Measurements from ENCODE around the gene NOM1.

NOM1 gene

GRCh38 chr7:157016352-157017041, 67.0 kb downstream of the NOM1 start:
- H3K4me3 ChIP-seq (replicated peaks; ENCODE audit: low read depth, low read length) = no peak overlapping the region
- no peak for TF ChIP-seq CTCF (IDR thresholded peaks at IDR 0.05; ENCODE audit: low read depth, low read length, missing control alignments)
- no peak for DNase-seq (ENCODE audit: extremely low read depth, low read depth)

- no peak overlapping the region for H3K4me3 ChIP-seq (replicated peaks; ENCODE audit: low read depth, low read length)
- TF ChIP-seq CTCF (IDR thresholded peaks at IDR 0.05; ENCODE audit: low read depth, low read length, missing control alignments) = no peak
- no peak for DNase-seq (ENCODE audit: extremely low read depth, low read depth)
Measured at GRCh38 chr7:157017149-157017548, 67.6 kb downstream of the NOM1 start.

GRCh38 chr7:157017603-157018327, 68.3 kb downstream of the NOM1 start:
- no peak for DNase-seq (ENCODE audit: extremely low read depth, low read depth)
- no peak overlapping the region for H3K4me3 ChIP-seq (replicated peaks; ENCODE audit: low read depth, low read length)

GRCh38 chr7:157018328-157018996, 69.0 kb downstream of the NOM1 start:
- TF ChIP-seq CTCF (IDR thresholded peaks at IDR 0.05; ENCODE audit: low read depth, low read length, missing control alignments) = no peak
- H3K4me3 ChIP-seq (replicated peaks; ENCODE audit: low read depth, low read length) = no peak overlapping the region
- DNase-seq (ENCODE audit: extremely low read depth, low read depth) = no peak

More at GRCh38 chr7:157017603-157018327, 68.3 kb downstream of the NOM1 start:
- TF ChIP-seq CTCF (IDR thresholded peaks at IDR 0.05; ENCODE audit: low read depth, low read length, missing control alignments) = no peak

- no peak for TF ChIP-seq CTCF (IDR thresholded peaks at IDR 0.05; ENCODE audit: low read depth, low read length, missing control alignments)
- no peak overlapping the region for H3K4me3 ChIP-seq (replicated peaks; ENCODE audit: low read depth, low read length)
- DNase-seq (ENCODE audit: extremely low read depth, low read depth) = no peak
Measured at GRCh38 chr7:157018997-157019608, 69.6 kb downstream of the NOM1 start.

GRCh38 chr7:157019718-157020451, 70.4 kb downstream of the NOM1 start:
- no peak overlapping the region for H3K4me3 ChIP-seq (replicated peaks; ENCODE audit: low read depth, low read length)
- DNase-seq (ENCODE audit: extremely low read depth, low read depth) = no peak
- TF ChIP-seq CTCF (IDR thresholded peaks at IDR 0.05; ENCODE audit: low read depth, low read length, missing control alignments) = no peak
